ENCODE results near the gene SUSD1.

- TF ChIP-seq POLR2A (IDR thresholded peaks at IDR 0.05) (no peak), CTCF (IDR thresholded peaks at IDR 0.05) (no peak)
Measured at GRCh38 chr9:112093870-112094216, 81.3 kb downstream of the SUSD1 start.
